ENCODE measurements around the gene CACNG1. TPM values are rescaled to one million over a fixed set of nuclear protein-coding genes. Genes with fewer than 3 reads are reported as not detected.

The CACNG1 gene
- polyA plus RNA-seq, 2 of the 4 experiments (the other 2 are of a cell fraction) = 0.15 TPM; not detected in 1

GRCh38 chr17:67055811-67056745 lies 11.7 kb downstream of the CACNG1 start:
- WGBS (ENCODE audit: missing lambda C conversion rate) = 88% methylated on average over 29 of the region's 29 CpGs
- FAIRE-seq (no peak), DNase-seq (ENCODE audit: low read depth in 1 of 2, low spot score in 1 of 2) (no peak), ATAC-seq (peak in 1 of 2 experiments; percentile 30; a peak in 3 of 6 replicates)
- TF ChIP-seq CTCF (IDR thresholded peaks at IDR 0.05) (no peak), FOSL2 (IDR thresholded peaks at IDR 0.05) (no peak), FOSL2 (CRISPR knock-in tag; IDR thresholded peaks at IDR 0.05) (no peak), RNF2 (IDR thresholded peaks at IDR 0.05; ENCODE audit: borderline replicate concordance, low read depth) (no peak), HOXB5 (CRISPR knock-in tag; IDR thresholded peaks at IDR 0.05) (no peak), ATOH8 (CRISPR knock-in tag; IDR thresholded peaks at IDR 0.05; ENCODE audit: low read depth) (no peak), MYC (IDR thresholded peaks at IDR 0.05; ENCODE audit: borderline replicate concordance, low read length) (no peak), HMGXB4 (CRISPR knock-in tag; IDR thresholded peaks at IDR 0.05; ENCODE audit: borderline replicate concordance) (no peak), JUN (IDR thresholded peaks at IDR 0.05) (no peak), CEBPB (IDR thresholded peaks at IDR 0.05) (no peak), CBX8 (IDR thresholded peaks at IDR 0.05) (no peak), RAD21 (conservative IDR thresholded peaks at IDR 0.05 in 1 of 2, IDR thresholded peaks at IDR 0.05 in 1 of 2) (no peak), SMC3 (IDR thresholded peaks at IDR 0.05) (no peak), REST (IDR thresholded peaks at IDR 0.05) (no peak), EHF (CRISPR knock-in tag; IDR thresholded peaks at IDR 0.05) (no peak), NPAS2 (CRISPR knock-in tag; IDR thresholded peaks at IDR 0.05; ENCODE audit: borderline replicate concordance) (no peak), FOSB (CRISPR knock-in tag; IDR thresholded peaks at IDR 0.05) (no peak), KDM1A (IDR thresholded peaks at IDR 0.05; ENCODE audit: low read depth) (no peak)
- ChIA-PET POLR2A (no interaction called here), CTCF (no interaction called here)
- Histone ChIP-seq H3K4me3 (no peak overlapping the region), H3K9me3 (no peaks in the 10 kb centered on the region), H3K27ac (no peak overlapping the region), H3K4me2 (no peak overlapping the region), H3K4me1 (no peaks in the 10 kb centered on the region)

Data from A549 (cell line).